ENCODE results near the gene SRGAP3.

SRGAP3 gene

DNA sequence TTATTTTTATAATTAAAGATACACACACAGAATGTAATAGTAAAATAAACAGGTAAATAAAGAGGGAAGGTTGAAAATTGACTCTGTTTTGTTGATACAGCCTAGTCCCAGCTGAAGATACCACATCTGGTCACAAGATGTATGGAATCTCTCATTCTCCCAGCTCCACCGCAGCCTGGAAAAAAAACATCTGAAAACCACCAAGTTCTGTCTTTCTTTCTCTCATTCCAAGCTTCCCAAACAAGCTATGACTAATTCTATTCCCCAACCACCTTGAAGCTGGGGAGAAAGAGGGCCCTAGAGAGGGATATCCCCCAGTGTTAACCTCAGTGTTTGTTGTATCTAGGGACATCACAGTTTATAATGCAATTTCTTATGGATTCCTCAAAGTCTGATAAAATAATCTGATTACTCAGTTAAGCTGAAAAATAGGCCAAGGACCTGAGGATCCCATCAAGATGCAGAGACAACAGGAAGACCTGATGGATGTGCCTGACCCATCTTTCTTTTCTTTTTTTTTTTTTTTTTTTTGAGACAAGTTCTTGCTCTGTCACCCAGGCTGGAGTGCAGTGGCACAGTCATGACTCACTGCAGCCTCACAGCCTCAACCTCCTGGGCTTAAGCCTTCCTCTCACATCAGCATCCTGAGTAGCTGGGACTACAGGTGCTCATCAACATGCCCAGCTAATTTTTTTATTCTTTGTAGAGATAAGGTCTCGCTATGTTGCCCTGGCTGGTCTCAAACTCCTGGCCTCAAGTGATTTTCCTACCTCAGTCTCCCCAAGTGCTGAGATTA, 38.1 kb downstream of the SRGAP3 start:
- H3K27ac ChIP-seq = no peak overlapping the region
- TF ChIP-seq, protein P1, sequence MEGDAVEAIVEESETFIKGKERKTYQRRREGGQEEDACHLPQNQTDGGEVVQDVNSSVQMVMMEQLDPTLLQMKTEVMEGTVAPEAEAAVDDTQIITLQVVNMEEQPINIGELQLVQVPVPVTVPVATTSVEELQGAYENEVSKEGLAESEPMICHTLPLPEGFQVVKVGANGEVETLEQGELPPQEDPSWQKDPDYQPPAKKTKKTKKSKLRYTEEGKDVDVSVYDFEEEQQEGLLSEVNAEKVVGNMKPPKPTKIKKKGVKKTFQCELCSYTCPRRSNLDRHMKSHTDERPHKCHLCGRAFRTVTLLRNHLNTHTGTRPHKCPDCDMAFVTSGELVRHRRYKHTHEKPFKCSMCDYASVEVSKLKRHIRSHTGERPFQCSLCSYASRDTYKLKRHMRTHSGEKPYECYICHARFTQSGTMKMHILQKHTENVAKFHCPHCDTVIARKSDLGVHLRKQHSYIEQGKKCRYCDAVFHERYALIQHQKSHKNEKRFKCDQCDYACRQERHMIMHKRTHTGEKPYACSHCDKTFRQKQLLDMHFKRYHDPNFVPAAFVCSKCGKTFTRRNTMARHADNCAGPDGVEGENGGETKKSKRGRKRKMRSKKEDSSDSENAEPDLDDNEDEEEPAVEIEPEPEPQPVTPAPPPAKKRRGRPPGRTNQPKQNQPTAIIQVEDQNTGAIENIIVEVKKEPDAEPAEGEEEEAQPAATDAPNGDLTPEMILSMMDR (IDR thresholded peaks at IDR 0.05) = no peak
- no peak for DNase-seq (ENCODE audit: low spot score)
- H3K4me3 ChIP-seq = no peak overlapping the region

DNA sequence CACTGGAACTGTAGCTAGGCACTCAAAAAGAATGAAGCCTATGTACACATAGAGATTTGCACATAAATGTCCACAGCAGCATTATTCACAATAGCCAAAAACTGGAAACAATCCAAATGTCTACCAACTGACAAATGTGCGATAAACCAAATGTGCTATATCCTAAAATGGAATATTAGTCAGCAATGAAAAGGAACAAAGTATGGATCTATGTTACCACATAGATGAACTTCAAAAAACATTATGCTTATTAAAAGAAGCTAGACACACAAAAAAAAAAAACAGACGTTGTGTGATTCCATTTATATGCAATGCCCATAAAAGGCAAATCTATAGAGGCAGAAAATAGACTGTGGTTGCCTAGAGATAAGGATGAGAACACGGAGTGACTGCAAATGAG, 39.7 kb downstream of the SRGAP3 start:
- no peak for DNase-seq (ENCODE audit: low spot score)
- TF ChIP-seq, protein P1 (IDR thresholded peaks at IDR 0.05) = no peak

DNA sequence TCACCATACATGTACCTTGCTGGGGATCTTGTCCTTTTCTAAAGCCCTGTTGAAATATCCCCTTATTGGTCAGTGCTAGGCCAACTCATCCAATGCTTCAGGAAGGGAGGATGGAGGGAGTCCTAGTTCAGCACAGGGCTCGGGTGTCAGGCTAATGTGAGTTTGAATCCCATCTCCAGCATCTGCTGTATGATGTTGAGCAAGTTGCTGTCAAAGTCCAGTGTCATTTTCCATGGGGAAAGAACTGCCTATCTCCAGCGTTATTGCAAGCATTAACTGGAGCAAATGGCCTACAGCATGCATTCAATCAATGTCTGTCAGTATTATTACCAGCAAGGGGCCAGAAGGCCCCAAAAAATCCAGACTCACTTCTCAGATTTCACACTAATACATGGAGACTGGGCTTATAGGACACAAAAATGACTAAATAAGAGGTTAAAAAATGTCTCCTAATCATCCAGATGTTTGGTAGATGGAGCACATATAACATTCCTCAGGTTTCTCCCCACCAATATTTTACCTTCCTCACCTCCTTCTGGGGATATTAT, 40.8 kb downstream of the SRGAP3 start:
- TF ChIP-seq, protein P1 (IDR thresholded peaks at IDR 0.05) = no peak
- Histone ChIP-seq H3K27ac (no peak overlapping the region), H3K4me3 (no peak overlapping the region)
- DNase-seq (ENCODE audit: low spot score) = no peak

More for the DNA sequence above, 39.7 kb downstream of the SRGAP3 start:
- Histone ChIP-seq H3K27ac (no peak overlapping the region), H3K4me3 (no peak overlapping the region)

DNA sequence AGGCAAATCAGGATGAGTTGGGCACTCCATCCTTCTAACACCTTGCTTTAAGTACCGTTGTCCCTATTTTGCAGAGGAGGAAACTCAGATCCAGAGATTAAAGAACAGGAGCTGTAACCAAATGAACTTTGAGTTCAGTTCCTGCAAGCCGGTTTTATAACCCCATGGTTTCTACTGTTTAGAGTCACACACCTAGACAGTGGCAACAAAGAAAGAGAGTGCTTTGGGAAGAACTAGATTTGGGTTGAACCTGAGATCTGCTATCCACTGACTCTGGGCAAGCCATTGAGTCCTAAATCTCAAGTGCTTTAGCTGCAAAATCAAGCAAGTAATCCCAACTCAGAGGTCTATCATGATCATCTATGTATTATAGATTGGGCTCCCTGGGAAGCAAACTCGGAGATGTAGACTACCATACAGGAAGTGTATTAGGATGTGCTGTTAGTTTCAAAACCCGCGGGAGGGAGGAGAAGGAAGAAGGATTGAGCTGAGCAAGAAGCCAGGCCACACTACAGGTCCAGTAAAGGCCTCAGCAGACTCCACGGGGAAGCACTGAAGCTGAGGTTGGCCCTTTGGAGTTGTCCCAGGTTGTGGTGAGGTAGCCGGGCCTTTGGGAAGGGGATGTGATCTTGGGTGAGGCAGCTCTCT, 42.2 kb downstream of the SRGAP3 start:
- no peak for DNase-seq (ENCODE audit: low spot score)
- TF ChIP-seq, protein P1 (IDR thresholded peaks at IDR 0.05) = no peak
- Histone ChIP-seq H3K27ac (no peak overlapping the region), H3K4me3 (no peak overlapping the region)

DNA sequence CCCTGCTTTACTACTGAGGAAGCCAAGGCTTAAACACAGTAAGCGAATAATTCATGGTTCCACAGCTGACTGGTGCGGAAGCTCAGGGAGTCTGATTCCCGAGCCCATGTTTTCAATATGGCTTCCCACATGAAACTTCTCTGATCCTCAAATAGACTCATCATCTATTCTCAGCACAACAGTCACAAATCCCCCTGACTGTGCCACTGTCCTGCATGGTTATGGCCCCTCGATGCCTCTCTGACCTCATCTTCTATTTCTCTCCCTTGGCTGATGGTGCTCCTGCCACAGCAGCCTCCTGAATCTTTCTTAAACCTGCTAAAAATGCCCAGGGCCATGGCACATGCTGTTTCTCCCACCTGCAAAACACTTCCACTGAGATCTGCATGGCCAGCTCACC, 43.2 kb downstream of the SRGAP3 start:
- TF ChIP-seq, protein P1 (IDR thresholded peaks at IDR 0.05) = no peak
- Histone ChIP-seq H3K27ac (no peak overlapping the region), H3K4me3 (no peak overlapping the region)
- DNase-seq (ENCODE audit: low spot score) = no peak

DNA sequence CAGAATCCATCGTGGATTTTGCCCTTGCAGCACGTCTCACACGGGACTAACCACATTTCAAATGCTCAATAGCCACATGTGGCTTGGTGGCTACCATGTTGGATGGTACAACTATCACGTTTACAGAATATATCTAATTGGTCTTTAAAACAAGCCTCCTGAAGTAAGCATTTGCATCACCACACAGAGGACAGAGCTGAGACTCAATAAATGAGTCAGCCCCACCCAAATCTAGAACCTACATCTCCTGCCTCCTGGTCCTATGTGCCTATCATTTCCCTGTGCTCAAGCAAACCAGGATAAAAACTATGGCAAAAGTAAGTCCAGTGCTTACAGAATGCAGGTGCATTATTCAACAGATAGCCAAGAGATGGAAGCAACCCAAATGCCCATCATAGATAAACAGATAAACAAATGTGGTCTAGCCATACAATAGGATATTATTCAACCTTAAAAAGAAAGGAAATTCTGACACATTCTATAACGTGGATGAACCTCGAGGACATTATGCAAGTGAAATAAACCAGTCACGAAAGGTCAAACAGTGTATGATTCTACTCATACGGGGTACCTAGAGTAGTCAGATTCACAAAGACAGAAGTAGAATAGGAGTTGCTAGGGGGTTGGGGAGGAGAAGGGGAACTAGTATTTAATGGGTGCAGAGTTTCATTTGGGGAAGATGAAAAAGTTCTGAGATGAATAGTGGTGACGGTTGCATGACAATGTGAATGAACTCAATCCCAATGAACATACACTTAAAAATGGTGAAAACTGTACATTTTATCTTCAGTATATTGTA, 43.9 kb downstream of the SRGAP3 start:
- no peak overlapping the region for H3K27ac ChIP-seq
- DNase-seq (ENCODE audit: low spot score) = no peak
- H3K4me3 ChIP-seq = no peak overlapping the region
- TF ChIP-seq, protein P1 (IDR thresholded peaks at IDR 0.05) = no peak
